NCI-H1092 treated with DMSO at 0.1 percent for 48 hours (cell line): Measurements from ENCODE around the gene GALNT16.
A peak's percentile ranks its signal among the peaks of the same experiment; 100 is the strongest.
"Not testable (repeated sequence)": the region's sequence is repeated elsewhere in the genome, so short reads cannot be mapped to it uniquely, and the experiment has no call there.

Experiments
- DNase-seq: peaks from one replicate; lab custom pipeline; 2025; lab: John Stamatoyannopoulos, UW

GALNT16 gene

GRCh38 chr14:69259527-69260189 lies at the start of gene GALNT16:
Gene GALNT16, plus strand, starts transcription at chr14:69260158. Its CDS starts 133 bp downstream, at chr14:69260291.
- DNase-seq: peak; percentile 67

GRCh38 chr14:69214393-69214792 lies 45.6 kb upstream of the GALNT16 start:
- no peak for DNase-seq

GRCh38 chr14:69217663-69218062 lies 42.3 kb upstream of the GALNT16 start:
- DNase-seq: not testable (repeated sequence)

GRCh38 chr14:69224946-69225345 lies 35.0 kb upstream of the GALNT16 start:
- DNase-seq: no peak

- no peak for DNase-seq
These were observed 33.8 kb upstream of the GALNT16 start for GRCh38 chr14:69226178-69226577.

GRCh38 chr14:69226736-69227135 lies 33.2 kb upstream of the GALNT16 start:
- DNase-seq: no peak

GRCh38 chr14:69231486-69231885 lies 28.5 kb upstream of the GALNT16 start:
- DNase-seq: no peak

- DNase-seq: no peak
These were observed 27.6 kb upstream of the GALNT16 start for GRCh38 chr14:69232388-69232787.

- DNase-seq: no peak
These were observed 25.9 kb upstream of the GALNT16 start for GRCh38 chr14:69234106-69234505.

GRCh38 chr14:69235708-69236107 lies 24.2 kb upstream of the GALNT16 start:
- no peak for DNase-seq

- no peak for DNase-seq
These were observed 22.8 kb upstream of the GALNT16 start for GRCh38 chr14:69237142-69237541.

- DNase-seq: no peak
These were observed 22.4 kb upstream of the GALNT16 start for GRCh38 chr14:69237584-69237983.

- no peak for DNase-seq
These were observed 21.1 kb upstream of the GALNT16 start for GRCh38 chr14:69238883-69239282.

GRCh38 chr14:69240527-69241173 lies 19.3 kb upstream of the GALNT16 start:
- no peak for DNase-seq

- no peak for DNase-seq
These were observed 18.4 kb upstream of the GALNT16 start for GRCh38 chr14:69241577-69241976.

- DNase-seq: peak; percentile 69
These were observed 17.4 kb upstream of the GALNT16 start for GRCh38 chr14:69242311-69243224.

GRCh38 chr14:69244946-69245345 lies 15.0 kb upstream of the GALNT16 start:
- no peak for DNase-seq

- no peak for DNase-seq
These were observed 13.6 kb upstream of the GALNT16 start for GRCh38 chr14:69246331-69246730.

- no peak for DNase-seq
These were observed 12.1 kb upstream of the GALNT16 start for GRCh38 chr14:69247676-69248440.

- DNase-seq: no peak
These were observed 10.4 kb upstream of the GALNT16 start for GRCh38 chr14:69249603-69250002.

- no peak for DNase-seq
These were observed 7.1 kb upstream of the GALNT16 start for GRCh38 chr14:69252851-69253250.

GRCh38 chr14:69259168-69259526 lies 811 bp upstream of the GALNT16 start:
- no peak for DNase-seq
